Measurements from ENCODE around the gene RIPK1. TPM values are rescaled to one million over a fixed set of nuclear protein-coding genes. Genes with fewer than 3 reads are reported as not detected.
"Not testable (repeated sequence)": the region's sequence is repeated elsewhere in the genome, so short reads cannot be mapped to it uniquely, and the experiment has no call there.

RIPK1 gene
- total and polyA plus RNA-seq, 4 donors, result 9.9 to 27.3 (median 22.5) TPM

DNA sequence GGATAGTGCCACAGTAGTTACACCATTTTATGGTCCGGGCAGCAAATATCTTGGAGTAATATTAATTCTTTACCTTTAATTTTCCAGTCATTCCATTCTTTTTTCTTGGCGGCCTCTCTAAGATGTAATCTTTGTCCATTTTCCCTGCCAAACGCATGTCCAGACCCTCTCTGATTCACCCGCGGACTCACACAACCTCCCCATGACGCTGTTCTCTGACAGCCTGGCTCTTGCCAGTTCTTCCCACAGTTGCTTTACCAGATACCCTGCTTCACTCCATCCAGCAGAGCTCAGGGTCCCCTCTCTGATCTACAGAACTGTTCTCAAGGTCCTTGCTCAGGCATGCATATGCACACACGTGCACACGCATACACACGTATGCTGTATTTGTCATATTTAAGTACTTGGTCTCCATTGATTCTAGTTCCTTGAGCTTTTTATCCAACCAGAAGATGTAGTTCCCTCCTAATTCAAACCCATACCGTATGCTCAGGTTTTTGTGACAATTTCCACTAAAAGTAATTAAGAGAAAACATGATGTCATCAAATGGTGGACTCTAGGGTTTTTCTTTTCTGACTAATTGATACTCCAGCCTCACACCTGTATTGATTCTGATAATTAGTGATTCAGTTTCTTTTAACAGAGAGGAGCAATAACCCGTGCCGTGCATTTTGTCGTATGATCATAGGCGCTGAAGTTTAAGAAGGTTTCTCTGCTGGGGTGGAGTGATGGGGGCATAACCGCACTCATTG is 60.2 kb downstream of the RIPK1 start:
- no peak overlapping the region for H3K27ac ChIP-seq (ENCODE audit: low read depth in 1 of 2, low read length in 2 of 2)
- WGBS, 2 donors, result 87 to 88% methylated on average over 15 of the region's 15 CpGs
- intact Hi-C loops (cut with DNase I), result loop anchor here in 1 of 2 donors (10.0 kb wide), 1 partner anchor 876 kb away; no protein-coding TSS in a partner anchor
- H3K27me3 ChIP-seq (ENCODE audit: control insufficient read depth in 1 of 2, insufficient read depth in 2 of 2, low read length in 1 of 2), result no peaks in the 10 kb centered on the region
- ATAC-seq (ENCODE audit: low FRiP score) (no peak), DNase-seq (no peak)
- H3K9me3 ChIP-seq (ENCODE audit: control insufficient read depth, low read length), result no peaks in the 10 kb centered on the region
- no peaks in the 10 kb centered on the region for H3K4me1 ChIP-seq (ENCODE audit: control insufficient read depth in 1 of 2, insufficient read depth in 2 of 2, low read length in 2 of 2)
- H3K36me3 ChIP-seq (ENCODE audit: control insufficient read depth in 1 of 2, insufficient read depth in 2 of 2, low read length in 1 of 2), result no peaks in the 10 kb centered on the region
- no peak overlapping the region for H3K4me3 ChIP-seq (ENCODE audit: low read length in 2 of 2)

DNA sequence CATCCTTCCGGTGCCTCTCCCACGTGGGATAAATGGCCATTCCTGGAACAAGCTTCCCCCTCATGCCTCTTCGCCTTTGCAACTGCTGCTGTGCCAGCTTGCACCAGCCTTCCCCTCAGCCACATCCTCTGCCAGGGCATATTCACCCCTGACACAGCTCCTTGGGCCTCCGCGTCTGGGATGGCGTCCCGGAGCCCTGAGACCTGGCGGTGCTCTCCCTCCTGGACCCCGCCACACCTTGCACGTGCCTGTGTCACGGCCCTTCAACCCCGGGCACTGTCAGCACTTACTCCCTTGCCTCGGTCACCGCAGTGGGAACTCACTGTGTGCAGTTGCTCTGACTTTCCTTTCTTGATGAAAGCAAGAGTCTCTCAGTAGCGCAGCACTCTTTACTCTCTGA is 63.4 kb downstream of the RIPK1 start:
- Histone ChIP-seq H3K27ac (ENCODE audit: low read depth in 1 of 2, low read length in 2 of 2) (no peak overlapping the region), H3K4me3 (ENCODE audit: low read length in 2 of 2) (no peak overlapping the region), H3K36me3 (ENCODE audit: control insufficient read depth in 1 of 2, insufficient read depth in 2 of 2, low read length in 1 of 2) (no peaks in the 10 kb centered on the region), H3K9me3 (ENCODE audit: control insufficient read depth, low read length) (no peaks in the 10 kb centered on the region), H3K4me1 (ENCODE audit: control insufficient read depth in 1 of 2, insufficient read depth in 2 of 2, low read length in 2 of 2) (no peaks in the 10 kb centered on the region), H3K27me3 (ENCODE audit: control insufficient read depth in 1 of 2, insufficient read depth in 2 of 2, low read length in 1 of 2) (no peaks in the 10 kb centered on the region)
- intact Hi-C loops (cut with DNase I), result no loop called here
- no peak for ATAC-seq (ENCODE audit: low FRiP score)
- WGBS, 2 donors, result 94 to 96% methylated on average over 15 of the region's 15 CpGs
- DNase-seq, result no peak

DNA sequence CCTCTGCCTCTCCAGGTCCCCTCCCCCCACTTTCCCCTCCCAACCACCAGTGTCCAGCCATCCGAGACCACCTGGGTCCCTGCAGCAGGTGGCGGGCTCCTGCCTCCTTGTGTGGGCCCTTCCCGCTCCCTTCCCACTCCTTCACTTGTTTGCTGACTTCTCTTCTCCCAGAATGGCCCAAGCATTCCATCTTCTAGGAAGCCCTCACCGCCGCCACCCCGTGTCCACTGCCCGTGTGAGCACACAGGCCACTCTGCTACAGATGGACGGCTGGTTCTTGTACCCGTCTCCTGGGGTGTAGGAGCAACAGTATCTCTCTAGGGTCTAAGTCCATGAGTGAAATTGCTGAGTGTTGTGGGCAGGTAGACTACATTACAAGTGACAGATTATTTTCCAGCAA is 65.2 kb downstream of the RIPK1 start:
- Histone ChIP-seq H3K9me3 (ENCODE audit: control insufficient read depth, low read length) (no peaks in the 10 kb centered on the region), H3K4me3 (ENCODE audit: low read length in 2 of 2) (no peak overlapping the region), H3K27me3 (ENCODE audit: control insufficient read depth in 1 of 2, insufficient read depth in 2 of 2, low read length in 1 of 2) (no peaks in the 10 kb centered on the region), H3K27ac (ENCODE audit: low read depth in 1 of 2, low read length in 2 of 2) (no peak overlapping the region), H3K4me1 (ENCODE audit: control insufficient read depth in 1 of 2, insufficient read depth in 2 of 2, low read length in 2 of 2) (no peaks in the 10 kb centered on the region), H3K36me3 (ENCODE audit: control insufficient read depth in 1 of 2, insufficient read depth in 2 of 2, low read length in 1 of 2) (peaks cover 0 to under 1% of the 10 kb centered on the region in 2 donors)
- intact Hi-C loops (cut with DNase I), result no loop called here
- no peak for ATAC-seq (ENCODE audit: low FRiP score)
- 89% methylated on average over 9 of the region's 9 CpGs for WGBS, 2 donors
- peak in 1 of 2 donors; percentile 30 for DNase-seq

DNA sequence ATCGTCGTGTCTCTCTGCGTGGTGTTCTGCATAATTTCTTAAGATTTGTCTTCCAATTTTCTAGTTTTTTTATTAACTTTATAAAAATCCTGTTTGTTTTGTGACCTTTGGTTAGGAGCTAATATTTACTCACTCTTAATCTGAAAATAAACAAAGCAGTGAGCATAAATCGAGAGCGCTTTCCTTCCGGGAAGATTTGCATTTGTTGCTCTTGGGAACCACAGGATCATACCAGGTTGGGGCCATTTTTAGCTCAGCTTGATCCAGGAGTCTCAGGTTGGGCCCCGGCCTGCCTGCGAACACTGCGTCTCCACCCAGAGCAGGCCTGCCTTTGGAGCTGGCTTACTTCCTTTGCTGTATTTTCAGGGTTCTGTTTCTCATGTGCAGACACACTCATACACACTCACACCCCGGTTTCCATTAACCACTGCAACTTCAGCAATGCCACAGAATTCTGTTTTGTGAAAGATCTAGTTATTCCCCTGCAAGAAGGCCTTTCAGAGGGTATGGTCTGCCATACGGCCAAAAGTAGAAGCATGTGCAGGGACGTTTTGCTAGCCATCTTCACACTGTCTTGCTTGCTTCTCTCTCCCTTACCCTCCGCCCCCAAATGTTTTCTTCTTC is 67.5 kb downstream of the RIPK1 start:
- intact Hi-C loops (cut with DNase I), result no loop called here
- H3K4me1 ChIP-seq (ENCODE audit: control insufficient read depth in 1 of 2, insufficient read depth in 2 of 2, low read length in 2 of 2), result no peaks in the 10 kb centered on the region
- DNase-seq (peak in 1 of 2 donors; percentile 7), ATAC-seq (ENCODE audit: low FRiP score) (no peak)
- peaks cover 2 to 3% of the 10 kb centered on the region in 2 donors for H3K36me3 ChIP-seq (ENCODE audit: control insufficient read depth in 1 of 2, insufficient read depth in 2 of 2, low read length in 1 of 2)
- H3K27ac ChIP-seq (ENCODE audit: low read depth in 1 of 2, low read length in 2 of 2), result no peak overlapping the region
- H3K27me3 ChIP-seq (ENCODE audit: control insufficient read depth in 1 of 2, insufficient read depth in 2 of 2, low read length in 1 of 2), result no peaks in the 10 kb centered on the region
- H3K4me3 ChIP-seq (ENCODE audit: low read length in 2 of 2), result no peak overlapping the region
- no peaks in the 10 kb centered on the region for H3K9me3 ChIP-seq (ENCODE audit: control insufficient read depth, low read length)
- WGBS, 2 donors, result 86 to 87% methylated on average over 13 of the region's 13 CpGs

DNA sequence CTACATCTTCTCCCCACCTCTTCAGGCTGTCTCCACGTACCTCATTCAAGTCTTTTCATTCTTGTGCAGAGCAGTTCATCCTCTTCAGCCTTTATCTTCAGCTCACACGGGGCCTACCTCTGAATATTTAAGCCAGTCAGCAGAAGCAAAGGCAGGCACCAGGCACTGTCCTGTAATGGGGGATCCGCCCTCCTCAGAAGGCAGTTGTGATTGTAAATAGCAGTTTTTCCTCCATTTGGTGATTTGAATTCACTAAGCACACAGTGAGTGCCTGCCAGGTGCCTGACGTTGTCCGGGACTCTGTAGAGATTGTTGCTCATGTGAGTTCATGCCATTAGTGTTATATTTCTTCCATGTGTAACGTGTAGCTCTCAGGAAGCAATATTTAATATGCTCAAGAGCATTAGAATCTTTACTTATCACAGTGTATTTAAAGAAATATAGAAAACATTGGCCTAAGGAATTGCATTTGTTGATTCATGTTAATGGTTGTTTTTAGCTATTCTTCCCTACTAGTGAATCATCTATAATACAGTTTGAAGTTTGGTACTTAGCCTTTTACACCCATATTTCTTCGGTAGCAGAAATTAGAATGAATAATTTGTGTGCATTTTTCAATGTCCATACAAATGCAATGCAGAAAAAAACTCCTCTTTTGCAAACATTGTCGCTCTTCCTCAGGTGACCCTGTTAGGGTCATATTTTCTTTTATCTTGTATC is 68.2 kb downstream of the RIPK1 start:
- Histone ChIP-seq H3K36me3 (ENCODE audit: control insufficient read depth in 1 of 2, insufficient read depth in 2 of 2, low read length in 1 of 2) (peaks cover 2 to 3% of the 10 kb centered on the region in 2 donors), H3K4me1 (ENCODE audit: control insufficient read depth in 1 of 2, insufficient read depth in 2 of 2, low read length in 2 of 2) (no peaks in the 10 kb centered on the region), H3K27me3 (ENCODE audit: control insufficient read depth in 1 of 2, insufficient read depth in 2 of 2, low read length in 1 of 2) (no peaks in the 10 kb centered on the region), H3K27ac (ENCODE audit: low read depth in 1 of 2, low read length in 2 of 2) (no peak overlapping the region), H3K9me3 (ENCODE audit: control insufficient read depth, low read length) (no peaks in the 10 kb centered on the region), H3K4me3 (ENCODE audit: low read length in 2 of 2) (no peak overlapping the region)
- intact Hi-C loops (cut with DNase I), result no loop called here
- 89 to 90% methylated on average over 8 of the region's 8 CpGs for WGBS, 2 donors
- ATAC-seq (ENCODE audit: low FRiP score), result no peak
- DNase-seq, result no peak

DNA sequence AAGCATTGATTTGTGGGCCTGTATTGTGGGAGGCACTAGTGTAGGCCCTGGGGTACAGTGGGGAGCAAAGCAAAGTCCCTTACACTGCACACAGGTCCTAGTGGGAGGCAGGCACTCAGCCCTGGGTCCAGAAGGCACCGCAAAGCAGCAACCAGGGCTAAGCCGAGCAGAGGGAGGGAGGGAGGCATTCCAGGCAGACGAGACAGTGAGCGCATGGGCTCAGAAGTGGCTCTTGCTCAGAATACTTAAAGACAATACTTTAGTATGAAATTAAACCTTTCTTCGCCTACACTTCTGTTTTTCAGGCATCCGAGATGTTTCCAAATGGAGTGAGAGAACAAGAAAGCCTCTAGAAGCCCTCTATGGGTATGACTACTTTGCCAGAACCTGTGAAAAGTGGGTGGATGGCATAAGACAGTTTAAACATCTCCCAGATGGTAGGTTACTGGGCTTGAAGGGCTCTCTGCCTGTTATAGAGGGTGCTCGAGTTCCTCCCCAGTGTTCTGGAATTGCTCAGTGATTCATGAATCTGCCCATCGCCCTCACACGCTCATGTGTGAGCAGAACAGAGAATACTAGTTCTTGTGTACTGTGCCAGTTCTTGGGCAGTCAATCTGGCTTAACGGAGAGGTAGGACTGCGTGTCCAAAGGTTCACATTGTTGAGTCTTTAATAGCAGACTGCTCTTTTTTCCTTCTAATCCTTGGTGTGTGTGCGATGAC is 68.9 kb downstream of the RIPK1 start:
- no peak for DNase-seq
- no peaks in the 10 kb centered on the region for H3K27me3 ChIP-seq (ENCODE audit: control insufficient read depth in 1 of 2, insufficient read depth in 2 of 2, low read length in 1 of 2)
- H3K27ac ChIP-seq (ENCODE audit: low read depth in 1 of 2, low read length in 2 of 2), result no peak overlapping the region
- no peaks in the 10 kb centered on the region for H3K4me1 ChIP-seq (ENCODE audit: control insufficient read depth in 1 of 2, insufficient read depth in 2 of 2, low read length in 2 of 2)
- intact Hi-C loops (cut with DNase I), result no loop called here
- WGBS, 2 donors, result 95% methylated on average over 12 of the region's 12 CpGs
- H3K4me3 ChIP-seq (ENCODE audit: low read length in 2 of 2), result no peak overlapping the region
- peaks cover 2 to 3% of the 10 kb centered on the region in 2 donors for H3K36me3 ChIP-seq (ENCODE audit: control insufficient read depth in 1 of 2, insufficient read depth in 2 of 2, low read length in 1 of 2)
- ATAC-seq (ENCODE audit: low FRiP score), result no peak
- H3K9me3 ChIP-seq (ENCODE audit: control insufficient read depth, low read length), result no peaks in the 10 kb centered on the region

DNA sequence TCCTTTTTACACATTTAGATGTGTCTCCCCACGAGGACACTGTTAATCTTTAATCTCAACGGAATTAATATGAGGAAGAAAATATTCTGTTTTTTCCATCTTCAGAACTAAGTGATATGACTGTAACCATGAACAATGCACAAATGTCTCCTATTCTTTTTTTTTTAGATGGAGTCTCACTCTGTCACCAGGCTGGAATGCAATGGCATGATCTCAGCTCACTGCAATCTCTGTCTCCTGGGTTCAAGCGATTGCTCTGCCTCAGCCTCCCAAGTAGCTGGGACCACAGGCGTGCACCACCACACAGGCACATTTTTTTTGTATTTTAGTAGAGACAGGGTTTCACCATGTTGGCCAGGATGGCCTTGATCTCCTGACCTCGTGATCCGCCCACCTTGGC is 69.6 kb downstream of the RIPK1 start:
- H3K36me3 ChIP-seq (ENCODE audit: control insufficient read depth in 1 of 2, insufficient read depth in 2 of 2, low read length in 1 of 2); H3K4me3 ChIP-seq (ENCODE audit: low read length in 2 of 2); DNase-seq; H3K4me1 ChIP-seq (ENCODE audit: control insufficient read depth in 1 of 2, insufficient read depth in 2 of 2, low read length in 2 of 2); intact Hi-C loops (cut with DNase I); H3K27ac ChIP-seq (ENCODE audit: low read depth in 1 of 2, low read length in 2 of 2); ATAC-seq (ENCODE audit: low FRiP score); H3K9me3 ChIP-seq (ENCODE audit: control insufficient read depth, low read length); H3K27me3 ChIP-seq (ENCODE audit: control insufficient read depth in 1 of 2, insufficient read depth in 2 of 2, low read length in 1 of 2): not testable (repeated sequence)
- 92 to 93% methylated on average over 6 of the region's 6 CpGs for WGBS, 2 donors

DNA sequence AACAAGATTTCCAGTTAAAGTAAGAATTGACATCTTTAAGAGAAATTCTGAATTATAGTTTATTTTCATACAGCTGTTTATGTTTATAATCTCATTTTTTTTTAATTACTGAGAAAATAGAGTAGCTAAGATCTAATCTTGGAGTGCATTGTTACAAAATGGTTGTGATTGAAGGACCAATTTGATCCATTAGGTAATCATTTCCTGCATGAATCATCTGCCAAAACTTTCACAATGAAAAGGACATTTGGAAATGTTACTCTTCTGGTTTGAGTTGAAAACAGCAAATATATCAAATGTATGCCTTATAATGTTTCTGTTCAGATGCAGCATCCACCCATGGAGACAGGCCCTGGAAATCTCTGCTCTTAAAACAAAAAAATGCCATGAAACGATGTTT is 70.0 kb downstream of the RIPK1 start:
- Histone ChIP-seq H3K4me3 (ENCODE audit: low read length in 2 of 2) (no peak overlapping the region), H3K9me3 (ENCODE audit: control insufficient read depth, low read length) (no peaks in the 10 kb centered on the region), H3K4me1 (ENCODE audit: control insufficient read depth in 1 of 2, insufficient read depth in 2 of 2, low read length in 2 of 2) (no peaks in the 10 kb centered on the region), H3K36me3 (ENCODE audit: control insufficient read depth in 1 of 2, insufficient read depth in 2 of 2, low read length in 1 of 2) (peaks cover 2 to 3% of the 10 kb centered on the region in 2 donors), H3K27ac (ENCODE audit: low read depth in 1 of 2, low read length in 2 of 2) (no peak overlapping the region), H3K27me3 (ENCODE audit: control insufficient read depth in 1 of 2, insufficient read depth in 2 of 2, low read length in 1 of 2) (no peaks in the 10 kb centered on the region)
- no peak for ATAC-seq (ENCODE audit: low FRiP score)
- 76 to 77% methylated on average over 1 of the region's 1 CpG for WGBS, 2 donors
- intact Hi-C loops (cut with DNase I), result no loop called here
- DNase-seq, result no peak

All from aorta (tissue), 5 donors.